K562 (cell line): Measurements from ENCODE around the gene CDCP2.

Experiments
- CBFA2T3 ChIP-seq: fragments of 450-650 bp; IDR thresholded peaks from 2 replicates; pipeline ENCODE4 v1.6.1; 2017
- DPF2 ChIP-seq: fragments of 450-650 bp; IDR thresholded peaks from 2 replicates; pipeline ENCODE4 v1.6.1; 2016
- EP300 ChIP-seq: IDR thresholded peaks from 2 replicates; pipeline ENCODE4 v1.6.1; 2012; ENCODE audit warnings: low read length, improper control_type of control experiment
- EZH2 ChIP-seq: IDR thresholded peaks from 2 replicates; pipeline ENCODE4 v1.6.1; 2012; ENCODE audit warnings: low read depth, mild to moderate bottlenecking, inconsistent platforms, low read length, borderline replicate concordance
- RBM15 ChIP-seq: fragments of 200-400 bp; formaldehyde crosslinking; IDR thresholded peaks from 2 replicates; pipeline ENCODE4 v1.6.1; 2018; ENCODE audit warnings: mild to moderate bottlenecking, low read length, moderate library complexity; ENCODE audit not compliant: insufficient read depth
- SMAD4 ChIP-seq: fragments of 250-450 bp; sonication (Bioruptor Pico); conservative IDR thresholded peaks from 2 replicates; pipeline ENCODE4 v1.8.0; 2021; ENCODE audit warnings: inconsistent platforms, mild to moderate bottlenecking, moderate library complexity
- SMARCA4 ChIP-seq: fragments of 450-650 bp; IDR thresholded peaks from 2 replicates; pipeline ENCODE4 v1.6.1; 2016
- ZNF354B ChIP-seq: fragments of 250-450 bp; sonication (Bioruptor Pico); IDR thresholded peaks from 2 replicates; pipeline ENCODE4 v1.4.0; 2020
- TF ChIP-seq, protein P1 (sequence below), 3 experiments: IDR thresholded peaks in 2 of 3; conservative IDR thresholded peaks in 1 of 3; 2 replicates each; pipeline ENCODE4 v1.5.1; 2011 to 2012; ENCODE audit warnings: low read length in 3 of 3, mild to moderate bottlenecking in 3 of 3, control low read depth in 2 of 3, improper control_type of control experiment in 1 of 3, inconsistent platforms in 1 of 3, low read depth in 1 of 3, mixed read lengths in 1 of 3, moderate library complexity in 1 of 3; ENCODE audit not compliant: insufficient read depth in 2 of 3
- TF ChIP-seq, protein P2 (sequence below): sonication (generic); formaldehyde crosslinking; IDR thresholded peaks from 2 replicates; pipeline ENCODE4 v1.4.0; 2020; ENCODE audit warnings: mild to moderate bottlenecking, missing genetic modification reagents

DNA sequence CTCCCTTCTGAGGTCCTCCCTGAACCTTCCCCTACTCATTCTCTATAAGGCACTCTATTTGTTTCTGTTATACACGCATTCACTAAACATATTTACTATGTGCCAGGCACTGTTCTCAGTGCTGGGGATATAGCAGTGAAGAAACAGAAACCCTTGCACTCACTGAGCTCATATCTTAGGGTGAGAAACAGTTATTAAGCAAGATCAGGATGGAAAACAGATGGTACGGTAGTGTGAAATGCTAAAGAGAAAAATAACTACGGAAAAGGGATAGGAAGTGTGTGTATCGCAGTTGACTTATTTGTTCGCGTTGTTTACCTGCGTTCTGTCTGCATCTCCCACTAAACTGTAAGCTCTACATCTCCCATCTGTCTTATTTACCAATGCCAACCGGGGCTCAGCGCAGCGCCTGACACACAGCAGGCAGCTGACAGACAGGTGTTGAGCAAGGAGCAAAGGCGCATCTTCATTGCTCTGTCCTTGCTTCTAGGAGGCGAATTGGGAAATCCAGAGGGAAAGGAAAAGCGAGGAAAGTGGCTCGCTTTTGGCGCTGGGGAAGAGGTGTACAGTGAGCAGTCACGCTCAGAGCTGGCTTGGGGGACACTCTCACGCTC, 46.5 kb upstream of the CDCP2 start:
- TF ChIP-seq, protein P1, sequence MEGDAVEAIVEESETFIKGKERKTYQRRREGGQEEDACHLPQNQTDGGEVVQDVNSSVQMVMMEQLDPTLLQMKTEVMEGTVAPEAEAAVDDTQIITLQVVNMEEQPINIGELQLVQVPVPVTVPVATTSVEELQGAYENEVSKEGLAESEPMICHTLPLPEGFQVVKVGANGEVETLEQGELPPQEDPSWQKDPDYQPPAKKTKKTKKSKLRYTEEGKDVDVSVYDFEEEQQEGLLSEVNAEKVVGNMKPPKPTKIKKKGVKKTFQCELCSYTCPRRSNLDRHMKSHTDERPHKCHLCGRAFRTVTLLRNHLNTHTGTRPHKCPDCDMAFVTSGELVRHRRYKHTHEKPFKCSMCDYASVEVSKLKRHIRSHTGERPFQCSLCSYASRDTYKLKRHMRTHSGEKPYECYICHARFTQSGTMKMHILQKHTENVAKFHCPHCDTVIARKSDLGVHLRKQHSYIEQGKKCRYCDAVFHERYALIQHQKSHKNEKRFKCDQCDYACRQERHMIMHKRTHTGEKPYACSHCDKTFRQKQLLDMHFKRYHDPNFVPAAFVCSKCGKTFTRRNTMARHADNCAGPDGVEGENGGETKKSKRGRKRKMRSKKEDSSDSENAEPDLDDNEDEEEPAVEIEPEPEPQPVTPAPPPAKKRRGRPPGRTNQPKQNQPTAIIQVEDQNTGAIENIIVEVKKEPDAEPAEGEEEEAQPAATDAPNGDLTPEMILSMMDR (IDR thresholded peaks at IDR 0.05 in 2 of 3, conservative IDR thresholded peaks at IDR 0.05 in 1 of 3; ENCODE audit: insufficient read depth in 2 of 3, low read depth in 1 of 3, low read length in 3 of 3) = no peak
- TF ChIP-seq SMAD4 (CRISPR knock-in tag) (no peak), RBM15 (no peak), DPF2 (no peak), CBFA2T3 (no peak), EP300 (no peak), ZNF354B (CRISPR knock-in tag) (no peak), SMARCA4 (0 out of 2 replicates have a peak, but pooled peaks have one; percentile 12), EZH2 (no peak)
- TF ChIP-seq, protein P2, sequence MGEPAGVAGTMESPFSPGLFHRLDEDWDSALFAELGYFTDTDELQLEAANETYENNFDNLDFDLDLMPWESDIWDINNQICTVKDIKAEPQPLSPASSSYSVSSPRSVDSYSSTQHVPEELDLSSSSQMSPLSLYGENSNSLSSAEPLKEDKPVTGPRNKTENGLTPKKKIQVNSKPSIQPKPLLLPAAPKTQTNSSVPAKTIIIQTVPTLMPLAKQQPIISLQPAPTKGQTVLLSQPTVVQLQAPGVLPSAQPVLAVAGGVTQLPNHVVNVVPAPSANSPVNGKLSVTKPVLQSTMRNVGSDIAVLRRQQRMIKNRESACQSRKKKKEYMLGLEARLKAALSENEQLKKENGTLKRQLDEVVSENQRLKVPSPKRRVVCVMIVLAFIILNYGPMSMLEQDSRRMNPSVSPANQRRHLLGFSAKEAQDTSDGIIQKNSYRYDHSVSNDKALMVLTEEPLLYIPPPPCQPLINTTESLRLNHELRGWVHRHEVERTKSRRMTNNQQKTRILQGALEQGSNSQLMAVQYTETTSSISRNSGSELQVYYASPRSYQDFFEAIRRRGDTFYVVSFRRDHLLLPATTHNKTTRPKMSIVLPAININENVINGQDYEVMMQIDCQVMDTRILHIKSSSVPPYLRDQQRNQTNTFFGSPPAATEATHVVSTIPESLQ (CRISPR knock-in tag) = no peak; the same call in 1 of the 2 replicates
